GM21447 (cell line): ENCODE data around the gene SAPCD1.

ENCODE experiments used
- ATAC-seq: cut with Tn5 transposase; IDR thresholded peaks from one replicate; pipeline ENCODE4 v1.9.1; 2021; ENCODE audit not compliant: unreplicated experiment

Gene SAPCD1

DNA sequence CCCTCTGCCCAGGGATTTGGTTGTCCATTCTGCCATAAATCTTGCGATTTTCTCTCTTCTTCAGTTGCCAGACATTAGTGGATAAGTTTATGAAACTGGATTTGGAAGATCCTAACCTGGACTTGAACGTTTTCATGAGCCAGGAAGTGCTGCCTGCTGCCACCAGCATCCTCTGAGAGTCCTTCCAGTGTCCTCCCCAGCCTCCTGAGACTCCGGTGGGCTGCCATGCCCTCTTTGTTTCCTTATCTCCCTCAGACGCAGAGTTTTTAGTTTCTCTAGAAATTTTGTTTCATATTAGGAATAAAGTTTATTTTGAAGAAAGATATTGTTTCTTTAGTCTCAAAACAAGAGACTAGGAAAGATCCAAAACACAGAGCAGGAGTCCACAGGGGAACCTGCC lies at the start of gene SAPCD1:
SAPCD1 (plus strand) TSS at position 301 of the 400 bp plus-strand sequence. CDS start 399 bp downstream, outside the sequence.
- no peak for ATAC-seq

DNA sequence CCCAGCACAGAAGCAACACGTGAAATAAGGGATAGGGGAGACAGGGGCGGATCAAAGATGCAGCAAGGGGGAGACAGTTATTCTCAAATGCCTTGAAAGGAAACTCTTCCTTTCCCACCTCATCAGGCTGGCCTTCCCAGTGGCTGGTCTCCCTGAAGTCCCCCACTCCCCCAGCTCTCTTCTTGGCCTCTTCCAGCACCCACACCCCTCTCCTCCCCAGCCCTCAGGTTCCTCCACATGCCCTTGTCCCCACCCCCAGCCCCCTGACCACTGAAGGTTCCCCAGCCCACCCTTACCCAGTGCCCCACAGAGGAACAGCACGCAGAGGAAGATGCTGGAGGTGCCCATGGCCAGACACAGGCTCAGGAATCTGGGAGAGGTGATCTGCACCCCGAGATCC lies 49.0 kb upstream of the SAPCD1 start:
- ATAC-seq, result no peak

DNA sequence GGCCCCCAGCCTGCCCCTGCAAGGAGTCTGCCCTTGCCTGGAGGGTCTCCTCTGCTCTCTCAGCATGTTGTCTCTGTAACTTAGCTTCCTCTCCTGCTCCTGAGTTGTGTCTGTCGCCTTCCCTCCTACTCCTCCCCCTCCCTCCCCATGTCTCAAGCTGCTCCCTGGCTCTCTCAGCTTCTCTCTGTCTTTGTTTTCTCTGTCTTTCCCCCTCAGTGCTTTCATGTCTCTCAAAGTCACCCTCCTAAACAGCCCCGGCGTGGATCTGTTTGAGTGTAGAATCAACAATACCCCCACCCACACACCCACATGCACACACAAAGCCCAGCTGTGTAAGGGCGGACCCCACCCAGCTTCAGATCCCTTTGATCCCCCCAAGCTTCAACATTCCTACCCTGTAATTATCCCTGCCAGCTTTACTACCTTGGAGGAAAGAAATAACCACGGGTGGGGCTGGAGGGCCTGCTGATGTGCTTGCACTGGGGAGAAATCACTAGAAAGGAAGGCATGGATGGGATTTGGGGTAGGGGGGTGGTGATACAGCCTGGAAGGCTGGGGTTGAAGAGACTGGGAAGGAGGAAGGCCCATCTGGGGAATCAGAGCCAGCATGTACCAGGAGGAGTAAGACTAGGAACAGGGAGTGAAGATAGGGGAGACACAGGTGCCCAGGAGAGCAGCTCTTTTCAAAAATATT lies 48.3 kb upstream of the SAPCD1 start:
- no peak for ATAC-seq

DNA sequence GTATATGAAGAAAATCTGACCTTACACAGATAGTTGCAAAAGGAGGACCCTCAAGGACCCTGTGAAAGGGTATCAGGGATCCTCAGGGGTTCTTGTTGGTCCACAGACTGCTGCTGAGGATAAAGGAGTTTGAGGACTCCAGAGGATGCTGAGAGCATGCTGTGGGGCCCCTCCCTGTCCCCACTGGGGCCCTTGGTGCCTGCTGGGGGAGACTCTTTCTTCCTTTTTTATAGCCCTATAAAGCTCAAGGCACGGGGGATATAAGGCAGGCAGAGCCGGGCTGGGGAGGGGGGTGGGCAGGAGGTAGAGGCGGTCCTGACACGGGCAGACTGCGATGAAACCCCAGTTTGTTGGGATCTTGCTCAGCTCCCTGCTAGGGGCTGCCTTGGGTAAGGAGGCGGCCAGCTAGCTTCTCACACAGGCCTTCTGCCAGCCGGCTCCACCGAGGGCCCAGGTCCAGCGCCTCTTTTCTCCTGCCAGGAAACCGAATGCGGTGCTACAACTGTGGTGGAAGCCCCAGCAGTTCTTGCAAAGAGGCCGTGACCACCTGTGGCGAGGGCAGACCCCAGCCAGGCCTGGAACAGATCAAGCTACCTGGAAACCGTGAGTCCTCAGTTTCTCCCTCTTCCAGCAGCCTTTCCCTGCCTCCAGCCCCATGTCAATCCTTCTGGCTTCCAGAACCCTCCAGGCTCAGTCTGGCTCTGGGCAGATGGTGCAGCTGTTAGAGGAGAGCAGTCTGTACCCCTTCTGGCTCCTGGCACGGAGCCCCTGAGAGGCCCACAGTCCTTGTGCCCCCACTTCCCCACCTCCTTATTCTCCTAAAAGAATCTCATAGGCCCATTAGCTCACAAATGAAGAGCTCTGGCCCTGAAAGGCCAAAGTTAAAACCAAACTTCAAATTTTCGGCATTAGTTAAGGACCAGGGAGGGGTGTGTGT lies 47.2 kb upstream of the SAPCD1 start, which contains the start of gene LY6G6D:
LY6G6D (plus strand) TSS at position 327 of the 937 bp plus-strand sequence; CDS start at position 335, 8 bp downstream.
- ATAC-seq, result no peak

DNA sequence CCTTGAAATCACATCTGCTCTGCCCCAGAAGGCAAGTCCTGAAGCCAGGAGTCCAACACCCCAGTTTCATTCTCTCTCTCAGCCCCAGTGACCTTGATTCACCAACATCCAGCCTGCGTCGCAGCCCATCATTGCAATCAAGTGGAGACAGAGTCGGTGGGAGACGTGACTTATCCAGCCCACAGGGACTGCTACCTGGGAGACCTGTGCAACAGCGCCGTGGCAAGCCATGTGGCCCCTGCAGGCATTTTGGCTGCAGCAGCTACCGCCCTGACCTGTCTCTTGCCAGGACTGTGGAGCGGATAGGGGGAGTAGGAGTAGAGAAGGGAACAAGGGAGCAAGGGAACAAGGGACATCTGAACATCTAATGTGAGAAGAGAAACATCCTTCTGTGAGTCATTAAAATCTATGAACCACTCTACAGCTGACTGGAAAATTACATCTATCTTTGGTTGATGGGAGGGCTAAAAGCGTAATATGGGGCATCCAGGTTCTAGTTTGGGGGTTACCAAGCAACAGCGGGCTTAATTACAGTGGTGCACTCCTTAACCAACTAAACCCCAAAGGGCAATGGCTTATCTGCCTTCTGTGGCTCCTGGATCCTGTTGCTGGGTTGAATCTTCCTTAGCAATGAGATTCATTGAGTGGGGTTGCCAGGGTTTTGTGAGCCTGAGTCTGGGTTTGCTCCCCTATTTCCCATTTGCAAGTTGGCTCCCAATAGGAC lies 44.8 kb upstream of the SAPCD1 start:
- ATAC-seq, result no peak

DNA sequence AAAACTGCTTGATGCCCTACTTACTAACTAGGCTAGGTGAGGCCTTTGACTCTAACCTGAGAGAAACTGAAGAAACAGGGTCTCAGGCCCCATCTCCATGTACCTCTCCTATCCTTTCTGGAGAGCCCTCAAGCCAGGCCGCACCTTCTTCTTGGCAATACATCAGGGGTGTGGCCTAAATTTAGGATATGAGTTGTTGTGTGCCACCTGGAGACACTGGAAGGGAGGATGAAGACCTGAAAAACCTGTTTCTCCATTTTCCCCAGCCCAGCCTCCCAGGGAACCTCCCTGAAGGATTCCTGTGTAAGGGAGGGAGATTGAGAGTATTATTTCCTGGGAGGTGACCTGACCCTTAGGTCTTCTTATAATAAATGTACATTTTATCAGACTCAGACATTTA lies 44.2 kb upstream of the SAPCD1 start:
- no peak for ATAC-seq

DNA sequence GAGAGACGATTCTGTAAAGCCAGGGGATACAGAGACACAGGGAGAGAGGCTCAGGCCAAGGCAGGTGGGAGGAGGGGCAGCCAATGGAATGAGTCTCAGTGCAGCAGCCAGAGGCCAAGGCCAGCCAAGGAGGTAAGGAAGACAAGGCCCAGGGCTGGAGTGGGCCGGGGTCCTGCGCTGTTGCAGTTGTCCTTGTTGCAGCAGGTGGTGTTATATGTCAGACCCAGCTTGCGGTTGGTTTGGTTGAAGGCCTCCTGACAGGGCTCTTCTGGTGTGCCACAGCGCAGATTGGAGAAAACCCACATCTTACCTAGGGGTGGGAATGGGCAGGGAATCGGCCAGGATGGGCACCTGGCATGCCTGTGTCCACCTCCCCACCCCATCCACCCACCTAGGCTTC lies 43.5 kb upstream of the SAPCD1 start:
- no peak for ATAC-seq

DNA sequence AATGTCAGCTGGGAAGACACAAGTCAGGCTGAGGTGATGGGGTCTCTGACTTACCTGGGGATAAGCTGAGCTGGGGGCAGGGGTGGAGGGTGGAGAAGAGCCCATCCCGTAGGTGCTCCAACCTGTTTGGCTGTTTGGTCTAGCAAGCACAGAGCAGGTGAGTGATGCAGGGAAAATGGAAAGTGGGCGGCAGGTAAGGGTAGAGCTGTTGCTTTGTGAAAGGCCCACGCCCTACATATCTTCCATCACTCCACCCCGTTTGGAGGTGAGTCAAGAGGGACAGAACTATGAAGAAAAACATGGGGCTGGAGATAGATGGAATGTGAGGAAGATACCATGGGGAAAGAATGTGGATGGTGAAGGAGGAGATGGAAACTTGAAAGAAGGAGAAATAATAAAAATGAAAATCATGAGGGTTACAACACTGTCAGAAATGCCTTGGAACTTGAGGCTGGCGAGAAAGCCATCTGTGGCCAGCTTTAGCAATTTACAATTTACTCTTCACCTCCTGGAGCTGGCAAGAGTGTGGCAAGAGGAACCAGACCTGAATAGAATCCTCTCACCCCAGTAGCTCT lies 42.2 kb upstream of the SAPCD1 start:
- no peak for ATAC-seq

DNA sequence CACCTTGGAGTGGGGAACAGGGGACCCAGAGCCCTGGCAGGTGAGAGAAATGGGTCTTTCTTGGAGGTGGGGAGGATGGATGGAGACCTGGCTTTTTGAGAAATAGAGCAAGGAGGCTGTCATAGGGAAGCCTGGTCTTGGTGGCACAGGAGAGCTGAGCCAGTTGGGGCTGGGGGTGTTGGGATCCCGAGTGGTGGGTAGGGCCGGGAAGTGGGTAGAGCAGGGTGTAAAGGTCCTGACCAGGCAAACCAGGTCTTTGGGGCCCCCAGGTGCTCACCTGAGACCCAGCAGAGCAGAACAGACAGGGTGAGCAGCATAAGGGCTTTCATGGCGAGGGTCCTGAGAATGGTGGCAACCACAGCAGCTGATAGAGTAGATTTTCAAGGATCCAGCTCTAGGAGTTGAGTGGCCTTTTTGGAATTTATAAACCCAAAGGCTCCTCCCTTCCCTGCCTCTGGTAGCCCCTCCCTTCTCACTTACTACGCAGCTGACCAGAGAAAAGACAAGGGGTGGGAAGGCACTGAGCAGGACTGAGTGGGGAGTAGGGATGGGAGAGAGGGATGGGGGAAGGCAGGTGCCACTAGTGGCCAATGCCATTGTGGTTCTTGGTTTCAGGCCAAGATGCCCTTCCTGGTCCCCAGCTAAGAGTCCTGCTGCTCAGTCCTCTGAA lies 41.0 kb upstream of the SAPCD1 start, which contains the start of gene LY6G6C:
LY6G6C (minus strand) TSS at position 396 of the 670 bp plus-strand sequence; CDS start at position 329, 67 bp downstream.
- ATAC-seq, result no peak

DNA sequence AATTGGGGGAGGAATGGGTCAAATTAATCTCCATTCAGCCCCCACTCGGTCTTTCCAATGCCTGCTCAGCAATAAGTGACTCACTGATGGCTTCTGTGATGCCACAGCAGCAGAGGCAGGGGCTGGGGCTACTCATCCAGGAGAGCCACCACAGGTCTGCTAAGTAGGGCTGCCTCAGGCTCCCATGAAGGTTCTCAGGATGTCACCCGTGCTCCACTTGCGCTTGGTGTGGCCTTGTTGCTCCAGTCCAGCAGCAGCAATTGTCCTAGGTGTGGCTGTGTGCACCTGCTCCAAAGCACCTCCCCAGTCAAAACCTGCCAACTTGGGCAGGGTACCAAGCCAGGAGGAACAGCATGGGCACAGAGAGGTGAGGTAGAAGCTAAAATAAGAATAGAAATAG lies 40.3 kb upstream of the SAPCD1 start:
- no peak for ATAC-seq

DNA sequence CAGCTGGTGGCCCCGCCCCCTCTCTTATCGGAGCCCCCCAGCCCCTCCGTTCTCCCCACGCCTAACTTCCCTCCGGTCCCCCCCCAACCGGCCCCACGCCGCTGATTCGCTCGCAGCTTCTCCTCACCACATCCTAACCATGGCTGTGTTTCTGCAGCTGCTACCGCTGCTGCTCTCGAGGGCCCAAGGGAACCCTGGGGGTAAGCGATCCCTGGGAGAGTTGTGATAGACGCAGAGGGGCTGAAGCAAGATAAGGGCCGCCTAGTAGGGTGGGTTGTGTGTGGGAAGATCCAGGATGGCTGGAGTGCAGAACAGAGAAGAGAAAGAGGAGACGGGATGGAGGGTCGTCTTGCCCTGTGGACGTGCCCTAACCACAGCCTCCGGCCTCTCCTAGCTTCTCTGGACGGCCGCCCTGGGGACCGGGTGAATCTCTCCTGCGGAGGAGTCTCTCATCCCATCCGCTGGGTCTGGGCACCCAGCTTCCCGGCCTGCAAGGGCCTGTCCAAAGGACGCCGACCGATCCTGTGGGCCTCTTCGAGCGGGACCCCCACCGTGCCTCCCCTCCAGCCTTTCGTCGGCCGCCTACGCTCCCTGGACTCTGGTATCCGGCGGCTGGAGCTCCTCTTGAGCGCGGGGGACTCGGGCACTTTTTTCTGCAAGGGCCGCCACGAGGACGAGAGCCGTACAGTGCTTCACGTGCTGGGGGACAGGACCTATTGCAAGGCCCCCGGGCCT lies 39.0 kb upstream of the SAPCD1 start, which contains the start of gene MPIG6B:
MPIG6B (plus strand) TSS at position 129 of the 735 bp plus-strand sequence; CDS start at position 140, 11 bp downstream.
- no peak for ATAC-seq

DNA sequence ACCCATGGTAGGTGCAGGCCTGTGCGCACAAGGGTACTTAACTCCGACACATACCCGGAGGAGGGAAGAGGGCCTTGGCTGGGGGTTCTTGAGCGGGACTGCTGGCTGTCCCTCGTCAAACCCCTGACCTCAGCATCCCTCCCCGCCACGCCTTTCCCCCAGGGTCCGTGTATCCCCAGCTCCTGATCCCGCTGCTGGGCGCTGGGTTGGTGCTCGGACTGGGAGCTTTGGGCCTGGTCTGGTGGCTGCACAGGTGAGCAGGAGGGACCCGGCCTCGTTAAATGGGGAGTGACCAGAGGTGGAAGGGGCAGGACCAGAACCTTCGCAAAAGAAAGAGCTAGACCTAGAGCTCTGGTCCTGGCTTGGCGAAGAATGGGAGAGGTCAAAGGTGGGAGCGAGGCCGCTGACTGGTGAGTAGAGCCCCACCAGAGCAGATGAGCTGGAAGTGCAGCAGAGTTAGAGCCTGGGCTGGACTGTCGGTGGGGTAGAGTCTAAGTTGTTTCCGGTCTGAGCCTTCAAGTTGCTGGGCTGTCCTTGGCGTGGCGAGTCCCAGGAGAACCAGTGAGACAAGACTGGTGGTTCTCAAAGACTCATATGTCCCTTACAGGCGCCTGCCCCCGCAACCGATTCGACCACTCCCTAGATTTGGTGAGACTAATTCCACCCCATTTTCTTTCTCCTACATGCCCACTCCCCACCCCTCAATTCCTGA lies 38.3 kb upstream of the SAPCD1 start:
- no peak for ATAC-seq

DNA sequence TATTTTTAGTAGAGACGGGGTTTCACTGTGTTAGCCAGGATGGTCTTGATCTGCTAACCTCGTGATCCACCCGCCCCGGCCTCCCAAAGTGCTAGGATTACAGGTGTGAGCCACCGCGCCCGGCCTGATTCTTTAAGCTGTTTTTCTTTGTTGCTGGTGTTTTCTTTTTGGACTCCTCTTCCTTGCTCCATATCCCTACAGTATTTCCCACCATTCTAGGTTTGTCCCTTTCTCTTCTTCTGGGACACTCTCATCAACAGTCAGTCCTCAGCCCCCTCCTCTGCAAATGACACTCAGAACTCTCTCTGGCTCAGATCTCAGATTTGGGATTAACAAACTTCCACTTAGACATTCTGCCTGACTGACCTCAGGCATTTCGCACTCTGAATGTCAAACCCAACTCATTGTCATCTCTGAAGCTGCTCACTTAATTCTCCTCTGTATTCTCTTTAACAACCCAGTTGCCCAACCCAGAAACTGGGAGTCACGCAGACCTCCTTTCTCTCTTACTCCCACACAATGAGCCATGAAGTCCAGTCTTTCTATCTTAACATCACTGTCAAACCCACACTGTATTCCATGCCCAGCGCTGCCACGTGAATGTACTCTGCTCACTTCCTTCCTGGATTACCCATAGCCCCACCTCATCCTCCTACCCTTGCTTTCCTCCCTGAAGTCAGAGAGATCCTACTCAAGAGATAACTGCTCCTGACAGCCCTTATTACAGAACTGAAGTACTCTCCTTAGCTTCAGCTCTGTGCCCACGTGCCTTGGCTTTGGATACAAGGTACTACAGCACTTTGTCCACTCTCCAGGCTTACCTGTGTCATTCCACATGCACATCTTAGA lies 36.7 kb upstream of the SAPCD1 start:
- ATAC-seq, result no peak

DNA sequence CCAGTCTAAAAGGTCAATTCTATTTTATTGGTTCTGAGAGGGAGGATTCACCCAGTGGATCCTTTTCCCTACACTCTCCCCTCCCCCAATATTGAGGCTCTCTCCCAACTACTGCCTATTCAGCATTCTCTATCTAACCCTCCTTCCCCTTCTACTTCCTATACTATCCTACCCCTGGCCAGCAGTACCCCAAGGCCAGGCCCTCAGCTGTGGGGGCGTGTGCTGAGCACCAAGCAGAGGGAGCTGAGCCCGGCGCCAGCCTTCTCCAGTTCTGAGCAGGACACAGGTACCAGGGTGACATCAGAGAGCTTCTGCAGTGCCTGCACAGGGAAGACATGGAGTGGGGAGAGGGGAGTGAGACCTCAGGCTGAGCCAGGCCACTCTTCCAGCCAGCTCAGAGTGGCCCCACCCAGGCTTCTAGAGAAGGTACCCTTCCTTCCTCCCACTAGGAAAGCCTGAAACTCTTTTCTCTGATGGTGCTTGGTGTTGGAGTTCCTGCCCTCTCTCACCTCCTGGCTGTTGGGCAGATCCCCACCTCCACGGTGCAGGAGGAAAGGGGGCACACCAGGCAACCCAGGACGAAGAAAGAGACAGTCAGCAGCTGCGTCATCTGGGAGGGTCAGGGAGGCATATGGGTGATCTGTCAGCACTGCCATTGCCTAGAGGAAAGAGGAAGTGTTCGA lies 35.3 kb upstream of the SAPCD1 start:
- ATAC-seq, result peak; percentile 48

DNA sequence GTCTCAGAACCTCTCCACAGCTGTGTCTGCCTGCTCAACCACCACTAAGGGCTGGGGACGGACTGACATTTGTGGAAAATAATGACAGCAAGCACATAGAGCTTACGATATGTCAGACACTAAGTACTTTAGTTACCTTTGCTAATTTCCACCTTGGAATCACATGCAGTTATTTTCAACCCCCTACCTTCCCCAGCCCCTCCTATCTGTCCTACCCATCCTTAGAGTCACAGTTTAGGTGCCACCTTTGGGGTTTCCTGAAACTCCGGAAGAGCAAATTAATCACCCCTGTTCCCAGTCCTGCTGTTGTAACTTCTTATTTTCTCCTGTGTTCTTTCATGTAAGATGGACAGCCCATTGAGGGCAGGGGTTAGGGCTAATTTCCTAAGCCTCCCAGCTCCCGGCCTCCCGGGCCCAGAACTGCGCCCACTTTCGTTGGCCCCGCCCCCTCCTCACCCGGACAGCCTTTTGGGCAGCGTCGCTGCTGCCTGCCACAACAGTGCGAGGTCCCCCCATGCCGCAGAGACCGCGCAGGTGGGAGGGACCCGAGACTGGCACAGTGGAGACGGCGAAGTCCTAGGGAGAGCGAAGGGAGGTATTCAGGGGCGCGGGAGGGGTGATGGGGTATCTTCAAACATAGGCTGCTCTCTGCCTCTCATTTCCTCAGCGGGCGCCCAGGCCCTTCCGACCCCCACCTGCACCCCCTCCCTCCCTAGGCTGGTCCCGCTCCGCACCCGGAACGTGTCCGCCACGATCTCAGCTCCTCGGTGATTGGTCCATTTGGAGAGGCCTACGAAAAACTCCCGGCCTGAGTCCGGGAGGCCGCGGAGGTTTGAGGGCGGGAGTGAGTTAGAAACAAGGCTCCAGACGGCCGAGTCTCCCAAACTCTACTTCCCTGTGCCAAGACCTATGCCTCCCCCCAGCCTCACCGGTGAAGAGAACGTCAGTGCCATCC lies 34.5 kb upstream of the SAPCD1 start:
- ATAC-seq, result no peak
